Liver (tissue), 3 donors: Measurements from ENCODE around the gene ATG2B.

ENCODE experiments used
- EGR1 ChIP-seq, 2 donors: IDR thresholded peaks; 2 replicates each; pipeline ENCODE4 v1.6.1; 2016 to 2018; ENCODE audit warnings: antibody characterized with exemption in 2 of 2, low read depth in 2 of 2
- RAD21 ChIP-seq, 2 donors: IDR thresholded peaks; 2 replicates each; pipeline ENCODE4 v1.6.1; 2016; ENCODE audit warnings: antibody characterized with exemption in 2 of 2, mild to moderate bottlenecking in 2 of 2
- TAF1 ChIP-seq: conservative IDR thresholded peaks from 2 replicates; pipeline ENCODE4 v1.6.1; 2016; ENCODE audit warnings: antibody characterized with exemption, mild to moderate bottlenecking
- YY1 ChIP-seq: IDR thresholded peaks from 2 replicates; pipeline ENCODE4 v1.6.1; 2016; ENCODE audit warnings: antibody characterized with exemption, mild to moderate bottlenecking
- TF ChIP-seq, protein P1 (sequence below): IDR thresholded peaks from 2 replicates; pipeline ENCODE4 v1.6.1; 2016; ENCODE audit warnings: antibody characterized with exemption
- TF ChIP-seq, protein P2 (sequence below): fragments of 150-350 bp; IDR thresholded peaks from 2 replicates; pipeline ENCODE4 v1.5.1; 2017; ENCODE audit warnings: improper control_type of control experiment, low read depth, low read length; ENCODE audit not compliant: missing input control
- TF ChIP-seq, protein P3 (sequence below): IDR thresholded peaks from 2 replicates; pipeline ENCODE4 v1.6.1; 2016; ENCODE audit warnings: antibody characterized with exemption, mild to moderate bottlenecking
- donor health status: healthy.
- donor health status: healthy.

DNA sequence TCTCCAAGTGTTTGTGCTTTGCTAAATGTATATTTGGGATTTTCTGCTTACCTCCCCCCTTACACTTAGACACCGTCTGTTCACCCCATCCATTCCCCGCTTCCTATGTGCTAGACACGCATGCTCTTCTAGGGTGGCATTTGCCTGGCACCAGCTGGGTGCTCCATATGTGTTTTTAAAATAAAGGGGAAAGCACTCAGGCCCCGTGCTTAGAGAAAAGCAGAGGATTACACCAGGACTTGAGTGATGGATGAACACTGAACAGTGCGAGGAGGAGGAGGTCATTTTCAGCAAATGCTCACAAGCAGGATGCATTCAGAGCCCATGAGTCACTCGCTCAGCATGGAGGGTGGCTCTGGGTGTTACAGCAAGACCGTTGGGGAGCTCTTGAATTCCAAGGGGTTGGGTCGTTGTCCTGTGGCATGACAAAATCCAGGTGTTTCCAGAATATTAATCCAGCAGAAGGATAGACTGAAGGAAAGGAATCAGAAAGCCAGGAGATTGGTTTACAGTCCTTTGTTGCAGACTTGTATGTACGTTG is 110.1 kb downstream of the ATG2B start:
- no peak for TF ChIP-seq YY1
- TF ChIP-seq, protein P1, sequence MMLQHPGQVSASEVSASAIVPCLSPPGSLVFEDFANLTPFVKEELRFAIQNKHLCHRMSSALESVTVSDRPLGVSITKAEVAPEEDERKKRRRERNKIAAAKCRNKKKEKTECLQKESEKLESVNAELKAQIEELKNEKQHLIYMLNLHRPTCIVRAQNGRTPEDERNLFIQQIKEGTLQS, result no peak
- TF ChIP-seq, protein P2, sequence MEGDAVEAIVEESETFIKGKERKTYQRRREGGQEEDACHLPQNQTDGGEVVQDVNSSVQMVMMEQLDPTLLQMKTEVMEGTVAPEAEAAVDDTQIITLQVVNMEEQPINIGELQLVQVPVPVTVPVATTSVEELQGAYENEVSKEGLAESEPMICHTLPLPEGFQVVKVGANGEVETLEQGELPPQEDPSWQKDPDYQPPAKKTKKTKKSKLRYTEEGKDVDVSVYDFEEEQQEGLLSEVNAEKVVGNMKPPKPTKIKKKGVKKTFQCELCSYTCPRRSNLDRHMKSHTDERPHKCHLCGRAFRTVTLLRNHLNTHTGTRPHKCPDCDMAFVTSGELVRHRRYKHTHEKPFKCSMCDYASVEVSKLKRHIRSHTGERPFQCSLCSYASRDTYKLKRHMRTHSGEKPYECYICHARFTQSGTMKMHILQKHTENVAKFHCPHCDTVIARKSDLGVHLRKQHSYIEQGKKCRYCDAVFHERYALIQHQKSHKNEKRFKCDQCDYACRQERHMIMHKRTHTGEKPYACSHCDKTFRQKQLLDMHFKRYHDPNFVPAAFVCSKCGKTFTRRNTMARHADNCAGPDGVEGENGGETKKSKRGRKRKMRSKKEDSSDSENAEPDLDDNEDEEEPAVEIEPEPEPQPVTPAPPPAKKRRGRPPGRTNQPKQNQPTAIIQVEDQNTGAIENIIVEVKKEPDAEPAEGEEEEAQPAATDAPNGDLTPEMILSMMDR, result no peak
- TF ChIP-seq EGR1 (IDR thresholded peaks at IDR 0.05; ENCODE audit: low read depth in 2 of 2), result no peak
- TF ChIP-seq RAD21 (IDR thresholded peaks at IDR 0.05), result no peak
- TF ChIP-seq, protein P3, sequence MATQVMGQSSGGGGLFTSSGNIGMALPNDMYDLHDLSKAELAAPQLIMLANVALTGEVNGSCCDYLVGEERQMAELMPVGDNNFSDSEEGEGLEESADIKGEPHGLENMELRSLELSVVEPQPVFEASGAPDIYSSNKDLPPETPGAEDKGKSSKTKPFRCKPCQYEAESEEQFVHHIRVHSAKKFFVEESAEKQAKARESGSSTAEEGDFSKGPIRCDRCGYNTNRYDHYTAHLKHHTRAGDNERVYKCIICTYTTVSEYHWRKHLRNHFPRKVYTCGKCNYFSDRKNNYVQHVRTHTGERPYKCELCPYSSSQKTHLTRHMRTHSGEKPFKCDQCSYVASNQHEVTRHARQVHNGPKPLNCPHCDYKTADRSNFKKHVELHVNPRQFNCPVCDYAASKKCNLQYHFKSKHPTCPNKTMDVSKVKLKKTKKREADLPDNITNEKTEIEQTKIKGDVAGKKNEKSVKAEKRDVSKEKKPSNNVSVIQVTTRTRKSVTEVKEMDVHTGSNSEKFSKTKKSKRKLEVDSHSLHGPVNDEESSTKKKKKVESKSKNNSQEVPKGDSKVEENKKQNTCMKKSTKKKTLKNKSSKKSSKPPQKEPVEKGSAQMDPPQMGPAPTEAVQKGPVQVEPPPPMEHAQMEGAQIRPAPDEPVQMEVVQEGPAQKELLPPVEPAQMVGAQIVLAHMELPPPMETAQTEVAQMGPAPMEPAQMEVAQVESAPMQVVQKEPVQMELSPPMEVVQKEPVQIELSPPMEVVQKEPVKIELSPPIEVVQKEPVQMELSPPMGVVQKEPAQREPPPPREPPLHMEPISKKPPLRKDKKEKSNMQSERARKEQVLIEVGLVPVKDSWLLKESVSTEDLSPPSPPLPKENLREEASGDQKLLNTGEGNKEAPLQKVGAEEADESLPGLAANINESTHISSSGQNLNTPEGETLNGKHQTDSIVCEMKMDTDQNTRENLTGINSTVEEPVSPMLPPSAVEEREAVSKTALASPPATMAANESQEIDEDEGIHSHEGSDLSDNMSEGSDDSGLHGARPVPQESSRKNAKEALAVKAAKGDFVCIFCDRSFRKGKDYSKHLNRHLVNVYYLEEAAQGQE, result no peak
- no peak for TF ChIP-seq TAF1
